ENCODE measurements around the gene BLVRA.

DNA sequence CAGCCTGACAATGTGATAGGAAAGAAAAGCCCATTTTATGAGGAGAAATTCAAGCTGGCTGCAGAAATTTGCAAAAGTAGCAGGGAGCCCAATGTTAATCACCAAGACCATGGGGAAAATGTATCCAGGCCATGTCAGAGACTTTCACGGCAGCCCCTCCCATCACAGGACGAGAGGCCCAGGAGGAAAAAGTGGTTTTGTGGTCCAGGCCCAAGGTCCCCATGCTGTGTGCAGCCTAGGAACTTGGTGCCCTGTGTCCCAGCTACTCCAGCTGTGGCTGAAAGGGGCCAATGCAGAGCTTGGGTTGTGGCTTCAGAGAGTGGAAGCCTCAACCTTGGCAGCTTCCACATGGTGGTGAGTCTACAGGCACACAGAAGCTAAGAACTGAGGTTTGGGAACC is 41.9 kb upstream of the BLVRA start:
- TF ChIP-seq POLR2A (IDR thresholded peaks at IDR 0.05; ENCODE audit: low read depth) (no peak), POLR2AphosphoS5 (IDR thresholded peaks at IDR 0.05) (no peak)
- TF ChIP-seq, protein P1, sequence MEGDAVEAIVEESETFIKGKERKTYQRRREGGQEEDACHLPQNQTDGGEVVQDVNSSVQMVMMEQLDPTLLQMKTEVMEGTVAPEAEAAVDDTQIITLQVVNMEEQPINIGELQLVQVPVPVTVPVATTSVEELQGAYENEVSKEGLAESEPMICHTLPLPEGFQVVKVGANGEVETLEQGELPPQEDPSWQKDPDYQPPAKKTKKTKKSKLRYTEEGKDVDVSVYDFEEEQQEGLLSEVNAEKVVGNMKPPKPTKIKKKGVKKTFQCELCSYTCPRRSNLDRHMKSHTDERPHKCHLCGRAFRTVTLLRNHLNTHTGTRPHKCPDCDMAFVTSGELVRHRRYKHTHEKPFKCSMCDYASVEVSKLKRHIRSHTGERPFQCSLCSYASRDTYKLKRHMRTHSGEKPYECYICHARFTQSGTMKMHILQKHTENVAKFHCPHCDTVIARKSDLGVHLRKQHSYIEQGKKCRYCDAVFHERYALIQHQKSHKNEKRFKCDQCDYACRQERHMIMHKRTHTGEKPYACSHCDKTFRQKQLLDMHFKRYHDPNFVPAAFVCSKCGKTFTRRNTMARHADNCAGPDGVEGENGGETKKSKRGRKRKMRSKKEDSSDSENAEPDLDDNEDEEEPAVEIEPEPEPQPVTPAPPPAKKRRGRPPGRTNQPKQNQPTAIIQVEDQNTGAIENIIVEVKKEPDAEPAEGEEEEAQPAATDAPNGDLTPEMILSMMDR (IDR thresholded peaks at IDR 0.05), result no peak
